ENCODE results near the gene EFHB. TPM values are rescaled to one million over a fixed set of nuclear protein-coding genes. Genes with fewer than 3 reads are reported as not detected.
"Not testable (repeated sequence)": the region's sequence is repeated elsewhere in the genome, so short reads cannot be mapped to it uniquely, and the experiment has no call there.

EFHB gene
- total and polyA plus RNA-seq, 8 donors = 0.09 to 2.3 (median 0.28) TPM; not detected in 3

- DNase-seq (peak in 1 of 6 donors; percentile 19), ATAC-seq (peak; percentile 34 to 85 (median 62)), FAIRE-seq (no peak)
- Histone ChIP-seq H3K27ac (no peak overlapping the region), H3K27me3 (no peaks in the 10 kb centered on the region), H3K4me1 (peaks cover 14 to 17% (median 17%) of the 10 kb centered on the region in 3 donors), H3K9me3 (no peaks in the 10 kb centered on the region), H3K4me3 (no peak overlapping the region), H3K36me3 (no peaks in the 10 kb centered on the region)
- no peak for TF ChIP-seq CTCF (IDR thresholded peaks at IDR 0.05)
- WGBS, 2 donors = 32 to 33% methylated on average over 4 of the region's 4 CpGs
- intact Hi-C loops (cut with DNase I) = no loop called here
Measured at GRCh38 chr3:19901918-19902317, 32.1 kb downstream of the EFHB start.

- Histone ChIP-seq H3K9me3 (no peaks in the 10 kb centered on the region), H3K4me1 (peaks cover 14 to 17% (median 17%) of the 10 kb centered on the region in 3 donors), H3K27me3 (no peaks in the 10 kb centered on the region), H3K36me3 (no peaks in the 10 kb centered on the region), H3K27ac (no peak overlapping the region), H3K4me3 (no peak overlapping the region)
- intact Hi-C loops (cut with DNase I) = no loop called here
- no peak for TF ChIP-seq CTCF (IDR thresholded peaks at IDR 0.05)
- FAIRE-seq (no peak), ATAC-seq (peak; percentile 31 to 62 (median 48)), DNase-seq (no peak)
- WGBS, 2 donors = 22 to 28% methylated on average over 5 of the region's 5 CpGs
Measured at GRCh38 chr3:19901337-19901736, 32.7 kb downstream of the EFHB start.

GRCh38 chr3:19899833-19900232, 34.2 kb downstream of the EFHB start:
- 76 to 88% methylated on average over 7 of the region's 7 CpGs for WGBS, 2 donors
- intact Hi-C loops (cut with DNase I); H3K27me3 ChIP-seq; DNase-seq; H3K9me3 ChIP-seq; H3K36me3 ChIP-seq; FAIRE-seq; H3K4me3 ChIP-seq; ATAC-seq: not testable (repeated sequence)
- Histone ChIP-seq H3K4me1 (peaks cover 14 to 17% (median 17%) of the 10 kb centered on the region in 3 donors), H3K27ac (peak overlapping the region in 1 of 4 donors; percentile 19)

GRCh38 chr3:19899264-19899663, 34.8 kb downstream of the EFHB start:
- Histone ChIP-seq H3K27ac (peak overlapping the region in 1 of 4 donors; percentile 19), H3K9me3 (no peaks in the 10 kb centered on the region), H3K36me3 (no peaks in the 10 kb centered on the region), H3K4me3 (no peak overlapping the region), H3K4me1 (peaks cover 14 to 17% (median 17%) of the 10 kb centered on the region in 3 donors), H3K27me3 (no peaks in the 10 kb centered on the region)
- WGBS, 2 donors = 29 to 39% methylated on average over 2 of the region's 2 CpGs
- no peak for TF ChIP-seq CTCF (IDR thresholded peaks at IDR 0.05)
- DNase-seq (no peak), FAIRE-seq (no peak), ATAC-seq (peak in 2 of 4 donors; percentile 44 to 56)
- intact Hi-C loops (cut with DNase I) = no loop called here

GRCh38 chr3:19898721-19899120, 35.3 kb downstream of the EFHB start:
- no peaks in the 10 kb centered on the region for H3K36me3 ChIP-seq
- intact Hi-C loops (cut with DNase I) = no loop called here
- no peak for FAIRE-seq

More at GRCh38 chr3:19898721-19899120, 35.3 kb downstream of the EFHB start:
- 36 to 44% methylated on average over 2 of the region's 2 CpGs for WGBS, 2 donors
- TF ChIP-seq CTCF (IDR thresholded peaks at IDR 0.05) = no peak
- Histone ChIP-seq H3K4me1 (peaks cover 14 to 17% (median 17%) of the 10 kb centered on the region in 3 donors), H3K27ac (peak overlapping the region in 1 of 4 donors; percentile 19), H3K4me3 (no peak overlapping the region), H3K9me3 (no peaks in the 10 kb centered on the region), H3K27me3 (no peaks in the 10 kb centered on the region)
- DNase-seq (no peak), ATAC-seq (no peak)
